HG03521 (cell line): ENCODE results near the gene ICAM4.

Source experiments
- ATAC-seq: cut with Tn5 transposase; IDR thresholded peaks from one replicate; pipeline ENCODE4 v1.9.1; 2021; ENCODE audit warnings: mild to moderate bottlenecking, moderate library complexity; ENCODE audit not compliant: unreplicated experiment

The ICAM4 gene

DNA sequence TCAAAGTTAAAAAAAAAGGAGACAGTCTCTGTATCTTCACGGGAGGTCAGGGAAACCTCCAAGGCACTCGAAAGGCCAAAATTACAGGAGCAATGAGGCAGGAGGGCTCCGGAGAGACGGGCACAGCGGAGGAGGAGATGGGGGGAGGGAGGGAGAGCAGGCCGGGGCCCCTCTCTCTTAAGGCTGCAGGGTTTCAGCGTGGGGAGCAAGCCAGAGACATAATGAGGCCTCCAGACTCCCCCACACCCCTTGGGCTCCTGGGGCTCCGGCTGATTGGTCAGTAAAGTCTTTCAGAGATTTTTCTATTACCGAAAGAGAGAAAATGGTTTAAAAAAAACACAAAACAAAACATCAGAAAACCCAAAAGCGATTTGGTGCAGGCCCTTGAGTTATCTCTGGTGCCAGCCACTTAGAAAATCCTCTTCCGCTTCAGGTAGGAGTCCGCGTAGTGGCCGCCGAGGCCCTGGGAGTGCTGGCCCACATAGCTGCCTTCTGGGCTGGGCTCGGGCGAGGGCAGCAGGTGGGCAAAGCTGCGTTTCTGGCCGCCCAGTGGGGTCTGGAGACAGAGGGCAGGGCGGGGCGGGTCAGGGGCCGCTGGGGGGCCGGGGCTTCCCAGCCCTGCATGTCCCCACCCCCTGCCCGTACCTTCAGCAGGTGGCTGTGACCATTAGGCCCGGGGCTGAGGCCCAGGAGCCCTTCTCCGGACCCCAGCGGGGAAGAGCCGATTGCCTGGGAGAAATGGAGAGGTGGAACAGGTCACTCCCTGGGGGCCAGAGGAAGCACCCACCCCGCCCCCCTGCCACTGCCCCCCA lies 30.5 kb downstream of the ICAM4 start:
- ATAC-seq: no peak

DNA sequence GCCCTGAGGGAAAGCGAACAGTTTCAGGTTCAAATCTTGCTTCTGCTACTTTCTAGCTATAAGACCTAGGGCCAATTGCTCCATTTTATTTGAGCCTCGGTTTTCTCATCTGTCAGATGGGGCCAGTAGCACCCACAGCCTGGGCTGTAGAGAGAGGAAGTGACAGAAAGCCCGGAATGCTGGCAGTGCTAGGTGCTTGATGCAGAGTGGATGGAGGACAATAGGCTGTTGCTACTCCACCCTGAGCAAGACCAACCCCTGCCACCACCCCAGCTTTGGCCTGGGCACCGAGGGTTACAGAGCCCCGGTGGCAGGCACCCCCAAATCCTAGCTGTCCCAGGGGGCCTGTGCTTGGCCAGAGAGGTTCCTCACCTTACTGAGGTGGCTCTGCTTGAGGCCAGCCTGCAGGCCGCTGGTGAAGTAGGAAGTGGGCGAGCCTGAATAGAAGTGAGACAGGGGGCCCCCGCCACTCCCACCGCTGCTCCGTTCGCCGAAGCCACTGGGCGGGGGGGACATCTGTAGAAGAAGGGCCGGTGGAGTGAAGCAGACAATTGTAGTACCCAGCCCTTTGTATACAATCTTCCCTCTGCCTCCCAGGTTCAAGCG lies 31.2 kb downstream of the ICAM4 start:
- ATAC-seq: no peak

DNA sequence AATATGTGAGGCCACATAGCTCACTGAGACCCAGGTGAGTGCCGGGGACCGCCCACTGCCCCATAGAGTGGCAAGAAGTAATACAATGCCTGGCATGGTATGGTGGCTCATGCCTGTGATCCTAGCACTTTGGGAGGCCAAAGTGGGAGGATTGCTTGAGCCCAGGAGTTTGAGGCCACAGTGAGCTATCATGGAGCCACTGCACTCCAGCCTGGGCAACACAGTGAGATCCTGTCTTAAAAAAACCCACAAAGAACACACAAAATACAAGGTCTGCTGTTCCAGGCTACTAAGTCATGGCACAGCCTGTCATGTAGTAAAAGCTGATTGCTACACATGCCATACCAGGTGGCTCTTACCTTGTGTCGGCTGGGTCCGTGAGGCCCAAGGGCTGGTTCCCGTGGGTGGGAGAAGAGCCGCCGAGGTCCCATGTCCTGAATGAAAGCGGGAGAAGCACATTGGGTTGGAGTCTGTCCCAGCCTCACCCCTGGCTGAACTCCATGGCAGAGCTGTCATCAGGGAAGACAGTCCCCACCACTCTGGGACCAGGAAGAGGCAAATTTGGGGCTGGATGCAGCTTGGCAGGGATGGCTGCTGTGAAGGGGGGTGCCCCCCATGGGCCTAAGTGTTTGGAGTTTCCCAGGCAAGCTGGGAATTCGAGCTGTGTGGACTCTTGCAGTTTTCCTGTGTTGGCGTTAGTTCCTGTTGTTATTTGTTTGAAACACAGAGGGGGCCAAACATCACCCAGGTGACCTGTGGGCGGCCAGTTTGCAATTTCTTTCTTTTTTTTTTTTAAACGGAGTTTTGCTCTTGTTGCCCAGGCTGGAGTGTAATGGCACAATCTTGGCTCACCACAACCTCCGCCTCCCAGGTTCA lies 32.3 kb downstream of the ICAM4 start:
- ATAC-seq: no peak

DNA sequence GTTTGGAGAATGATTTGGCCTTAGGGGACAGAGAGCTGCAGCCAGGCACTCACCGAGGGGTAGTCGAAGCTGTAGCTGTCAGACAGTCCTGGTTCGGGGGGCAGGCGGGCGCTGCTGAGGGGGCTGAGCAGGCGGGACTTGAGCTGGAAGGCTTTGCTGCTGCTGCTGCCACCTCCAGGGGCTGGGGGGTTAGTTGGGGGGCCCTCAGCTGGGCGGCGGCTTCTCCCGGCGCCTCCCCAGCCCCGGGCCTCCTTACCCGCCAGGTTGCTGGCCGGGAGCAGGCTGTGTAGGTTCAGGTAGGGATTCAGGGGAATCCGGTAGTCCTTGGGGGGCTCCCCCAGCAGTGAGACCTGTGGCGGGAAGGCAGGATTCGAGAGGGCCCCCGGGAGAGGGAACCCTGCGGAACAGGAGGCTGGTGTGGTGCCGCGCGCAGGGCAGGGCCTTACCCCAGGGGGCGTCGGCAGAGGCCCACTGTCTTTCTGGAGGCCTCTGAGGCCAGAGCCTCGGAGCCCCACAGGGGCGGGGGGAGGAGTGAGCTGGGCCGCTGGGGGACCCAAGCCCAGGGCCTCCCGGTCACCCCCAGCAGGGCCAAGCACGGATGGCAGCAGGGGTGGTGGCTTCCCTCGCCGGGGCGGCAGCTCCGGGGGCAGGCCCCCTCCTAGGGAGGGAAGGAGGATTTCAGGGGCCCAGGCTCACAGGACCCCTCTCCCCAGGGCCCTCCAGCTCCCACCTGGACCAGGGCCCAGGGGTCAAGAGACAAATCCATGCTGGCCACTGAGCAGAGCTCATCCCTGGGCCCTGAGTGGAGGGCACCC lies 34.1 kb downstream of the ICAM4 start:
- no peak for ATAC-seq

DNA sequence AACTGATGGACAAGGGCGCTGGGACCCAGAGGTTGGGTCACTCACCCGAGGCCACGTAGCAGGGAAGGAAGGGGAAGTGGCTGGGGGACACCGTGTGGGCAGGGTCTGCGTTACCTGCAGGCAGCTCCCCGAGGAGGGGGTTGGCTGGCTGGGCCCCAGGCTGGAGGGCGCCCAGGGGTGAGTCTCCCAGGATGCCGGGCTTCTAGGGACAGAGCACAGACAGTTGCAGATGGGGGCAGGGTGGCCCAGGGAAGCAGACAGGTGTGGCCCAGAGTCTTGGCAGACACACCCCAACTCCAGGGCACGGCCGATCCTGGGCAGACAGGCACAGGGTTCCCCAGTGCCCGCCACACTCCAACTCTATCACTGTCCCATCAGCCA lies 34.7 kb downstream of the ICAM4 start:
- ATAC-seq: no peak

DNA sequence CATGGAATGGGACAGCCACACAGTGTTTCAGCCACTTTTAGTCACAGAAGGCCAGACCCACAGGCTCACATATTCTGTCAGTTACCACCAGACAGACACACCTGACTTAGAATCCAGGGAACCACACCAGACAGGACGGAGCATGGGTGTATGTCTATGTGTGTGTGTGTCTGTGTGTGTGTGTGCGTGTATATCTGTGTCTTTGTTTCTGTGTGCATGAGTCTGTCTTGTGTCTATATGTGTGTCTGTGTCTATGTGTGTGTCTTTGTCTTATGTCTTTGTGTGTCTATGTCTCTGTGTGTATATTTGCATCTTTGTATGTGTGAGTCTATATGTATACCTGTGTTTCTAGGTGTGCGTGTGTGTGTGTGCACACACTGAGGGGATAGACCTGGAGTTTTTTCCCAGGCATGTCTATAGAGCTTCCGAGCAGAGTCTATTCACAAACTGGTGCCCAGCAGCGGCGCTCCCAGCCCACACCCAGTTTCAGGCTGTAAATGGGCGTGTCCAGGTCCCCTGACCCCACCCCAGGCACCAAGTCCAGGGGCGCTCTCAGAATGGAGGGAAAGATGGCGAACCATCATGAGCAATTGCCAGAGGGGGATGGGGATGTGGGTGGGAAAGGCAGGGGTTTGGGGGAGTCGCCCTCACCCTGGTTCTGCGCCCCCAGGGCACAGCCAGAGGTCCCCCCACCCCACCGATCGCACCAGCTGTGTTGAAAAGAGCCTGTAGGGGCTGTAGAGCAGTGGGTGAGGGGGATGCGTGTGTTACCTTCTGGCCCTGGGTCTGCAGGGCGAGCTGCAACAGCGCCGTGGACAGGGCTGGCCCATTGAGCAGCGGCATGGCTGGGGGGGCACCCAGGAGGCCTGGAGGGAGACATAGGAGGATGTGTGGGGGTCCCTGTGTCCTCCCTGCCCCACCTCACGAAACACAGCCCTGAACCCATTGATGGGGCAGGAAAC lies 35.4 kb downstream of the ICAM4 start:
- no peak for ATAC-seq

DNA sequence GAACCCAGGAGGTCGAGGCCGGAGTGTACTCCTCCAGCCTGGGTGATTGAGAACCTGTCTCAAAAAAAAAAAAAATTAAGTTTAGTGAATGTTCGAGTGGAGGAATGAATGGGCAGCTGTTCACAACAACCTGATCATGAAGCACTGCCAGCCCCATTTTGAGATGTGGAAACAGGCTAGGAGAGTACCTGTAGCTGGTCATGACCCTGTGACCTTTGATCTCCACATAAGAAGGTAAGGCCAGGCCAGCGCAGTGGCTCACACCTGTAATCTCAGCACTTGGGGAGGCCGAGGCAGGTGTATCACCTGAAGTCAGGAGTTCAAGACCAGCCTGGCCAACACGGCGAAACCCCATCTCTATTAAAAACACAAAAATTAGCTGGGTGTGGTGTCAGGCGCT lies 39.0 kb downstream of the ICAM4 start:
- no peak for ATAC-seq

DNA sequence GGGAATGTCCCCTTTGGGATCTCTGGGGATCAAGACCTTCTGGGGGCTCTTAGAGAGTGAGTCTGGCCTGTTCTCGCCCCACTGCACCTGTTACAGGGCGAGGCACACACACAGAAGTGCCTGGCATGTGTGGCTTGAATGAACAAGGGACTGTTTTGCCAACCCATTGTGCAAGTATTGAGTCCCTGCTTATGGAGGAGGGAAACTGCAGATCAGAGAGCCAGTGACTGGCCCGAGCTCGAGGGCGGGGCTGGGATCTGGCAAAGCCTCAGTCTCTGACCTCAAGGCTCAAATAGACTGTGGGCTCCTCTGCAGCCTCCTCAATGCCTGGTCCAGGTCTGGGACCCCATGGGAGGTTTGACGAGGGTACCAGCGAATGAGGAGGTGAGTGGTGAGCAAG lies 41.0 kb downstream of the ICAM4 start:
- ATAC-seq: no peak

DNA sequence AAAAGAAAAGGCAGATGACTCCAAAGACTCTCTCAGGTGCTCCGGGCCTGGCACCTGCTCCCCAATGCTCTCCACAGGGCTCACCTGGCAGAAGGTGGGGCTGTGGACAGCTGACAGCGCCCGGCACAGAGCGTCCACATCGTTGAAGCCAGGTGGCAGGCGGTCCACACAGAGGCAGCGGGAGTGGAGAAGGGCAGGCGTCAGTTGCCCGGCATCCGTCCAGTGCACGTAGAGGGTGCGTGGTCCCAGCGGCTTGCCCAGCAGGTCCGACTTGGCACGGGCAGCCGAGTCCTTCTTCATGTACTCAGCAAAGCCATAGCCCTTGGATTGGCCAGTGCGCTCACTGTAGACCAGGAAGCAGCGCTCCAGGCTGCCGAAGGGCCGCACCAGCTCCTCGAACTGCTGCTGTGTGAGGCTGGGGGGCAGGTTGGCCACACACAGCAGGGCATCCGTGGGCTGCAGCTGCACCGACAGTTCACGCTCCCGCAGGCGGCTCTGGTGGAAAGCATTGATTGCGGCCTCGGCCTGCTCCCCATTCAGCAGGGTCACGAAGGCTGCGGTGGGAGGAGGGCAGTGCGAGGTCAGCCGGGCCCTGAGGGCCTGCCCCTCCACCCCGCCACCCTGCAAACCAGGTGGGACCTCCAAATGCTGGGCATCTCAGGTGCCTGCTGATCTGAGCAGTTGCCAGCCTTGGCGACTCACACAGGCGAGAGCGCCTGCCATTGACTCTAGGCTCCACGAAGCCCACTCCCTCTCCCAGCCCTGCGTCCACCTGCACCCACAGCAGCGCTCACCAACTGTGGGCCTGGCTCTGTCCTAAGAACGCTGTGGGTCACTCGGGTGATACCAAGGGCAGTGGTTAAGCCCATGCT lies 42.0 kb downstream of the ICAM4 start:
- ATAC-seq: no peak

DNA sequence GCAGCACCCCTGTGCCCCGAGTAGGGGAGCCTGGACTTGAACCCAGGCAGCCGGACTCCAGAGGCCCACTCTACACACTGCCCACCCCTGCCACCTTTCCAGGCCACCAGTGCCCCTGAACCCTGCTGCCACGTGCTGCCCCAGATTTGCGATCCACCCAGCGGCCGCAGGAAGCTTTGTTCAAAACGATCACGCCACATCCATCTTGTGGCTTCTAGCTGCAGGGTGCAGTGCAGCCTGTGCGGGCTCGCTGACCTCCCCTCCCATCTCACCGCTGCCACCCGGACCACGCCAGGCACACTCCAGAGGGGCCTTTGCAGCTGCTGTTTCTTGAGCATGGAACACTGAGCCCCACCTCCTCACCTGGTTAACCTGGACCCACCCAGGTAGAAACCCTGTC lies 42.8 kb downstream of the ICAM4 start:
- no peak for ATAC-seq

DNA sequence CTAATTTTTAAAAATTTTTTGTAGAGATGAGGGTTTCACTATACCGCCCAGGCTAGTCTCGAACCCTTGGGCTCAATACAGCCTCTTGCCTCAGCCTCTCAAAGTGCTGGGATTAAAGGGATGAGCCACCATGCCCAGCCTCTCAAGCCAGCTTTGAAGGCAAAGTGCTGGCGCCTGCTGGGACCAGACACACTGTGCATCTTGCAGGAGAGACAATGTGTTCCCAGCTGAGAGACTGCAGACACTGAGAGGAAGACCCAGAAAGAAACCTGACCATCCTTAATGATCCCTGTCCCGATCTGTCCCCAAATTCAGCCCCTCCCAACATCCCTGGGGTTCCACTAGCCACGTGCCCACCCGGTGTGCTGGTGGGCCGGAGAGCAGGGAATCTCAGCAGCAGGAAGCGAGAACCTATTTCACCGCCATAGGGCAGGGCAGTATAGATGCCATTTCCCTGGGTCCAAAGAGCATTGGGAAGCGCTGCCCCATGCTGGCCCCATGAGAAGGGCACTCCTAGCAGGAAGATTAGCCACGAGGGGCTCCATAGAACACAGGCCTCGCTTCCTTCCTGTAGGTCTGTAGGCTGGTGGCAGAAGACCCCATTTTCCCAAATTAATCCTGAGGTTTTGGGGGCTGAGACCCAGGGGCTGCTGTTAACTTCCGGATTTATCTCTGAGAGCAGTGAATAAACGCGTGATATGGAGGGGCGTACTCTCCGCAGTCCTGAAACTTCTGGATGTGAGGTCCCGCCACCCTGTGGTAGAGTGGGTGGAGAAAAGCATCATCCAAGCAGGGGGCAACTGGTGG lies 45.6 kb downstream of the ICAM4 start:
- no peak for ATAC-seq

DNA sequence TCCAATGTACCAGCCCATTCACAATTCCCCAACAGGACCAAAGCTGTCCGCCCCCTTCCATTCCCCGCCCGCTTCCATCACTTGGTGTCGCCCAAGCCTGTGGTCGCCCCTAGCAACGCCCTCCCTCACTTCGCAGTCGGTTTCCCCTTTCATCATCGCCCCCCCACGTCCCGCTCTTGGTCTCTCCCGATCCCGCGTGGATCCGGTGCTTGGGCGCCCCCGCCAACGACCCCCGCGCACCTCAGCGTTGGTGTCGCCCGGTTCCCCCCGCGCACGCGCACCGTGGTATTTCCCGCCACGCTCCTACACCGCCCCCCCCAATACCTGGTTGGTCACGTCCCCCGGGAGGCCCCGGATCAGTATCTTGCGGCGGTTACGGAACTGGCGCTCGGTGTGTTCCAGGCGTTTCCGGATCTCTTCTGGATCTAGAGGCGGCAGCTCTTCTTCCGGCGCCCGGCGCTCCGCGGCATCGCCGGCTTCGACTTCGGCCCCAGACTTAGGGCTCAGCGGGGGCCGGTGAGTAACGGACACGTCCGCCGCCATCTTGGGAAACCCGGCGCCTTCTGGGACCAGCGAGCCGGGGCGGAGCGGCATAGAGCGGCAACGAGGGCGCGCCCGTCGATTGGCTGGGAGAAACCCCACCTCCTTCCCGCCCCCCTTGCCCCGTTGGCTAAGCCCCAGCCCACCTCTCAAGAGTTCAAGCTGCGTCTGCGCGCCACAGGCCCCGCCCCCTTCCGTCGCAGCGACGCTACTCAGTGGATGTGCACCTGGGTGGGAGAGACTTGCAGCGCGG lies 46.4 kb downstream of the ICAM4 start, which contains the start of gene RAVER1:
Gene RAVER1 (minus strand): TSS at position 565 of the 793 bp plus-strand sequence. CDS start 22 bp downstream, at position 543.
- peak; percentile 82 for ATAC-seq

DNA sequence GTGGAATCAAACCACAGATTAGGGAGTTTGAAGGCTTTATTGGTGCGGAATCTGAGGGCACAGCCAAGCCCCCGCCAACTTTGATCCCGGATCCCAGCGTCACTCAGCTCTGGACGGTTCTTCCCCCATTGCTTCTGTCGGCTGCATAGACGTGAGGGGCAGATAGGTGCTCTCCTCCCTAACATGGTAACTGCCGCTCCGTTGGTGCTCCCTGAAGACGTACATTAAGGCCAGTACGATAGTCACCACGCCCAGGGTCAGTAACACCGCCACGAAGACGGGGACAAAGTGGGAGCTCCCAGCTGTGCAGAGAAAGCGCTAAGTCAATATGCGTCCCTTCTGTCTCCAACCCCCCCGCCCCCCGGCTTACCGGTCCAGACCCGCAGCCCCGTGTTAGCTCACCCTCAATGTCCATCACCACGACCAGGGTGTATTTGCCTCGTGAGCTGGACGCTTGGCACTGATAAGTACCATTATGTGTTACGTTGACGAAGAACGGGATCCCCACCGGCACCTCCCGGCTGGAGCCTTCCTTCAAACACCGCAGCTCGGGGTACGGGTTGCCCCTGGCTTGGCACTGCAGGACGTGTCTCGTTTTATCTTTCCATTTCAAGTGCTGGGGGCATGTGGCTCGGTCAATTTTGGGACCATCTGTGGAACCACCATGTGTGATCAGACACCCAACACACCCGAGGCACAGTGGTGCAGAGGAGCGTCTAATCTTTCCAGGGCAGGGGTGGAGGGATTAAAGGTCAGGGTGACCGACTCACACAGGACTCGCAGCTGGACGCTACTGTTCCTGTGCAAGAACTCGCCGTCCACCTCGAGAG lies 47.2 kb downstream of the ICAM4 start:
- no peak for ATAC-seq

DNA sequence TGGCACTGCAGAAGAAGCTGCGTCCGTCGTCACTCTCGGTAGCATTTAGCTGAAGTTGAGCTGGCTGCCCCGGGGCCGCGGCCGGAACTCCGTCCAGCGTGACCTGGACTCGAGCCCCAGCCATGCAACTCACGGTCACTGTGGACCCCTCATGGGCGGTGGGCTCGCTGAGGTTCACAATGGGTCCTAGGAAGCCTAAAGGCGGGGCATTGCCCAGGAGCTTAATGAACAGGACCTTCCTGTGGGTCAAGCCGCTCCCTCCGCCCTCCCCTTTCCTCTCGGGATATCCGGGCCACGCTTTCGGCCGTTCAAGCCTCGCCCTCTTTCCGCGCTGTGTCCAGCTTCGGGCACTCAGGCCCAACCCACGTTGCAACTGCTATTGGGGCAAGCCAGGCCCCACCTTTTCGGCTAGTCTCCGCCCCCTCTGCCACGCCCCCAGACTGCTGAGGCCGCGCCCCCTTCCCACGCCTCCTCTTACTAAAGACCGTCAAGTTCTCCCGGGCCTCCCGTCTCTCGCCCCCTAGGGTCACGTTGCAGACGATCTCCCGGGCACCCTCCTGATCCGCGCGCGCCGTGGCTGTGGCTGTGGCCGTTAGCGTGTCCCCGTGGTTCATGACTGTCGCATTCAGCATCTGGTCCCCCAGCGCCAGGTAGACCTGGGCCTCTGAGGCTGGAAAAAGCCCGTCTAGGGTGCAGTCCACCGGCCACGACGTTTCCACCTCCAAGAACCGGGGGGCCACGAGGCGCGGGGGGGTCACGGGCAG lies 48.0 kb downstream of the ICAM4 start:
- ATAC-seq: no peak

DNA sequence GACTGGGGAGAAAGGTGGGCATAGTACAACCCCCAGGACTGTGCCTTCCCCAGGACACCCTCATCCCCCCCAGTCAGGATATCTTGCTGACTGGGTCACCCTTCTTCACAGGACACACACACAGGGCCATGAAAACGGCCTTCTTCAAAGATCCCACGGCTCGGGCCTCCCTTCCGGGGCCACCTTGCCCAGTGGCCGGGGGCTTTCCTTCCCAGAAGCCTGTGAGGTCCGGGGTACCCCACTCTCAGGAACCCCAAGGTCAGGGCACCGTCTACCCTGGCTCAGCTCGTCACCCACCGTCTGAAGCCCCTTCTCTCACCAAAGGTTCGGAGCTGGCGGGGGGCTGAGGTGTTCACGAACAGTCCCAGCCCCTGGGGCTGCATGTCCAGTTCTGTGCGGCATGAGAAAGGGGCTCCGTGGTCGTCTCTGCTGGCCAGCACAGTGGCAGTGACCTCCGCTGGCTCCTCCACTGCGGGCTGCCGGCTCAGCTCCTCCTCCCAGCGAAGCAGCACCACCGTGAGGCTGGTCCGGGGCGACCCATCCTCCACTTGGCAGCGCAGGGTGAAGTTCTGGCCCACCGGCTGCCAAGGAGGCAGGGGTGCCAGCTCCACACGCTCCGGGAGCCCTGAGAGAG lies 48.7 kb downstream of the ICAM4 start:
- ATAC-seq: no peak
